GM12878 (cell line): ENCODE results near the gene CHST4. TPM values are rescaled to one million over a fixed set of nuclear protein-coding genes. Genes with fewer than 3 reads are reported as not detected.

ENCODE experiments used
- ATAC-seq: fragments of 200-7000 bp; cut with Tn5 transposase; 3 replicates; pipeline ENCODE4 v1.9.1; 2020; ENCODE audit warnings: mild to moderate bottlenecking, moderate library complexity
- BruUV-seq: library from RNA; stranded (reverse); fragments of 400-500 nt; replicated peaks from 2 replicates; lab custom pipeline; 2021; lab: Mats Ljungman, UMichigan
- CTCF ChIA-PET: fragments of 300-600 bp; sonication (Branson Sonifier 250); formaldehyde crosslinking; extraction: SDS; loops from one replicate; lab custom pipeline; 2021; ENCODE audit warnings: inconsistent platforms; lab: Yijun Ruan, JAX
- POLR2A ChIA-PET: fragments of 350-600 bp; formaldehyde crosslinking; extraction: SDS; loops from one replicate; lab custom pipeline; 2021; ENCODE audit warnings: inconsistent platforms; lab: Charles Lee
- RAD21 ChIA-PET: fragments of 300-600 bp; sonication (Branson Sonifier 250); formaldehyde crosslinking; loops from one replicate; lab custom pipeline; 2023; ENCODE audit warnings: antibody characterized with exemption; ENCODE audit not compliant: unreplicated experiment; lab: Charles Lee
- SMC1A ChIA-PET: fragments of 300-600 bp; sonication (Branson Sonifier 250); formaldehyde crosslinking; loops from one replicate; lab custom pipeline; 2023; ENCODE audit not compliant: unreplicated experiment, uncharacterized antibody; lab: Charles Lee
- DNase-seq: peaks from one replicate; pipeline ENCODE4 v3.0.0-alpha.2; 2011; ENCODE audit warnings: low read depth, low spot score
- FAIRE-seq: peaks from 3 replicates; lab custom pipeline; 2011; peaks lifted over from hg19 to GRCh38; lab: Jason Lieb, UNC
- H2AFZ ChIP-seq: 2 replicates; pipeline ENCODE4 v1.6.0; 2011; ENCODE audit warnings: low read depth, low read length, control low read depth; ENCODE audit not compliant: control insufficient read depth
- H3K27ac ChIP-seq: 2 replicates; pipeline ENCODE4 v1.5.1; 2011; ENCODE audit warnings: control low read depth; ENCODE audit not compliant: control insufficient read depth, insufficient read depth
- H3K27me3 ChIP-seq, 2 experiments: replicated peaks in 1 of 2; 2 replicates each; pipeline versions ENCODE4 v1.6.0 to v1.6.1; 2011; ENCODE audit warnings: low read length in 1 of 2; ENCODE audit not compliant: control insufficient read depth in 2 of 2, insufficient read depth in 2 of 2
- H3K36me3 ChIP-seq, 2 experiments: 2 replicates each; pipeline ENCODE4 v1.5.1; 2011; ENCODE audit warnings: low read length in 1 of 2; ENCODE audit not compliant: control insufficient read depth in 2 of 2, insufficient read depth in 2 of 2
- H3K4me1 ChIP-seq: 2 replicates; pipeline ENCODE4 v1.6.1; 2011; ENCODE audit warnings: mild to moderate bottlenecking, low read length, moderate library complexity, mixed read lengths; ENCODE audit not compliant: control insufficient read depth, insufficient read depth
- H3K4me2 ChIP-seq: 2 replicates; pipeline ENCODE4 v1.6.0; 2011; ENCODE audit warnings: control low read depth; ENCODE audit not compliant: control insufficient read depth, insufficient read depth
- H3K4me3 ChIP-seq: fragments of 200-600 bp; sonication (generic); 2 replicates; pipeline ENCODE4 v1.5.1; 2016
- H3K79me2 ChIP-seq: 2 replicates; pipeline ENCODE4 v1.6.0; 2011; ENCODE audit warnings: low read length; ENCODE audit not compliant: control insufficient read depth, insufficient read depth
- H3K9ac ChIP-seq: 2 replicates; pipeline ENCODE4 v1.8.0; 2011; ENCODE audit warnings: low read length, control low read depth, mixed read lengths; ENCODE audit not compliant: control insufficient read depth, insufficient read depth
- H3K9me3 ChIP-seq: replicated peaks from 3 replicates; pipeline ENCODE4 v1.5.1; 2011; ENCODE audit warnings: mild to moderate bottlenecking, low read length; ENCODE audit not compliant: control insufficient read depth, insufficient read depth
- H4K20me1 ChIP-seq: 2 replicates; pipeline ENCODE4 v1.6.0; 2011; ENCODE audit not compliant: control insufficient read depth, insufficient read depth
- BCL11A ChIP-seq: IDR thresholded peaks from 2 replicates; pipeline ENCODE4 v1.6.1; 2011; ENCODE audit warnings: low read depth, low read length
- CREB1 ChIP-seq: IDR thresholded peaks from 2 replicates; pipeline ENCODE4 v1.6.1; 2012; ENCODE audit warnings: low read depth, mild to moderate bottlenecking, inconsistent platforms
- MYC ChIP-seq: IDR thresholded peaks from 2 replicates; pipeline ENCODE4 v1.6.1; 2011; ENCODE audit warnings: mild to moderate bottlenecking, low read length, moderate library complexity, inconsistent platforms; ENCODE audit not compliant: insufficient read depth, insufficient replicate concordance, insufficient read length, severe bottlenecking
- RFX5 ChIP-seq: IDR thresholded peaks from 2 replicates; pipeline ENCODE4 v1.6.1; 2011; ENCODE audit warnings: low read depth, low read length, improper control_type of control experiment
- WGBS: methylation state at CpG from one replicate; pipeline ENCODE4 v1.1.6; 2016; ENCODE audit warnings: low lambda C conversion rate; ENCODE audit not compliant: insufficient replicate concordance, insufficient coverage; ENCODE audit errors: missing lambda C conversion rate; 5-methylcytosine and 5-hydroxymethylcytosine counted together
- in situ Hi-C: fragments of 300-500 bp; cut with MboI; formaldehyde crosslinking; loops from 9 replicates; pipeline ENCODE4 v1.14.3; 2018; ENCODE audit warnings: mixed read lengths
- intact Hi-C: fragments of 100-400 bp; cut with micrococcal nuclease; formaldehyde crosslinking; loops from one replicate; pipeline ENCODE4 v1.14.2; 2022; ENCODE audit not compliant: unreplicated experiment
- polyA plus RNA-seq, 11 experiments: library from polyadenylated mRNA; depleted of rRNA in 4 of 11; unstranded in 6 of 11; stranded (reverse) in 5 of 11; fragments of >200 nt; fragmentation: Nextera tagmentation in 4 of 11; fragmentation: Illumina TruSeq in 1 of 11; extraction: Ambion mirVana in 4 of 11; extraction: Trizol in 1 of 11; gene quantifications; 1 replicate in 1 of 11; 2 replicates in 10 of 11; pipeline versions ENCODE4 v1.2.1 to v1.2.3, GENCODE V29; 2011 to 2016; ENCODE audit warnings: inconsistent platforms in 2 of 11, missing spikeins in 2 of 11, low read depth in 1 of 11
- total RNA-seq, 4 experiments: library from RNA; depleted of rRNA in 3 of 4; stranded (reverse); fragments of >200 nt in 3 of 4; fragmentation: Illumina TruSeq in 1 of 4; extraction: Trizol in 1 of 4; gene quantifications; 2 replicates each; pipeline versions ENCODE4 v1.2.1 to v1.2.3, GENCODE V29; 2013 to 2021
- TF ChIP-seq, protein P1 (sequence below): fragments of 450-650 bp; IDR thresholded peaks from 2 replicates; pipeline ENCODE4 v1.6.1; 2016; ENCODE audit warnings: mild to moderate bottlenecking, moderate library complexity, borderline replicate concordance

The CHST4 gene
- total and polyA plus RNA-seq, 10 of the 15 experiments (the other 5 are each of a cell fraction or from before 2014, with no cell fraction given) = 0.10 to 1.7 (median 0.79) TPM

DNA sequence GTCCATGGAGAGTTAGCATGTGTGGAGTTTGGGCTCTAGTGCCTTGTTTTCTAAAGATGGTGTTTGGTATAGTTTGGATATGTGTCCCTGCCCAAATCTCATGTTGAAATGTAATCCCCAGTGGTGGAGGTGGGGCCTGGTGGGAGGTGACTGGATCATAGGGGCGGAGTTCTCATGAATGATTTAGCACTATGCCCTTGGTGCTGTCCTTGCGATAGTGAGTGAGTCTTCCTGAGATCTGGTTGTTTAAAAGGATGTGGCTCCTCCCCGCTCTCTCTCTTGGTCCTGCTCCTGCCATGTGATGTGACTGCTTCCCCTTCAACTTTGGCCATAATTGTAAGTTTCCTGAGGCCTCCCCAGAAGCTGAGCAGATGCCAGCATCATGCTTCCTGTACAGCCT is 28.2 kb upstream of the CHST4 start:
- in situ Hi-C loops (loop anchor here (5.0 kb wide), 1 partner anchor 86 kb away; no protein-coding TSS in a partner anchor), intact Hi-C loops (loop anchor here (2.0 to 5.0 kb wide), 2 partner anchors 57 to 141 kb away; partner anchors contain the start of gene CALB2)
- Histone ChIP-seq H3K27ac (no peak overlapping the region), H4K20me1 (no peaks in the 10 kb centered on the region), H3K4me1 (no peaks in the 10 kb centered on the region), H3K36me3 (no peaks in the 10 kb centered on the region), H3K4me2 (no peak overlapping the region), H3K27me3 (no peaks in the 10 kb centered on the region), H3K9ac (no peak overlapping the region), H2AFZ (no peak overlapping the region), H3K9me3 (no peaks in the 10 kb centered on the region), H3K4me3 (no peak overlapping the region), H3K79me2 (no peaks in the 10 kb centered on the region)
- ATAC-seq (no peak), FAIRE-seq (no peak), DNase-seq (no peak)
- 69% methylated on average over 3 of the region's 3 CpGs for WGBS
- CTCF ChIA-PET = interaction anchor here (1.1 to 8.8 kb wide), 8 partner anchors 7 to 463 kb away, joined by 3 to 164 read pairs (median 19); no protein-coding TSS in a partner anchor
- TF ChIP-seq, protein P1, sequence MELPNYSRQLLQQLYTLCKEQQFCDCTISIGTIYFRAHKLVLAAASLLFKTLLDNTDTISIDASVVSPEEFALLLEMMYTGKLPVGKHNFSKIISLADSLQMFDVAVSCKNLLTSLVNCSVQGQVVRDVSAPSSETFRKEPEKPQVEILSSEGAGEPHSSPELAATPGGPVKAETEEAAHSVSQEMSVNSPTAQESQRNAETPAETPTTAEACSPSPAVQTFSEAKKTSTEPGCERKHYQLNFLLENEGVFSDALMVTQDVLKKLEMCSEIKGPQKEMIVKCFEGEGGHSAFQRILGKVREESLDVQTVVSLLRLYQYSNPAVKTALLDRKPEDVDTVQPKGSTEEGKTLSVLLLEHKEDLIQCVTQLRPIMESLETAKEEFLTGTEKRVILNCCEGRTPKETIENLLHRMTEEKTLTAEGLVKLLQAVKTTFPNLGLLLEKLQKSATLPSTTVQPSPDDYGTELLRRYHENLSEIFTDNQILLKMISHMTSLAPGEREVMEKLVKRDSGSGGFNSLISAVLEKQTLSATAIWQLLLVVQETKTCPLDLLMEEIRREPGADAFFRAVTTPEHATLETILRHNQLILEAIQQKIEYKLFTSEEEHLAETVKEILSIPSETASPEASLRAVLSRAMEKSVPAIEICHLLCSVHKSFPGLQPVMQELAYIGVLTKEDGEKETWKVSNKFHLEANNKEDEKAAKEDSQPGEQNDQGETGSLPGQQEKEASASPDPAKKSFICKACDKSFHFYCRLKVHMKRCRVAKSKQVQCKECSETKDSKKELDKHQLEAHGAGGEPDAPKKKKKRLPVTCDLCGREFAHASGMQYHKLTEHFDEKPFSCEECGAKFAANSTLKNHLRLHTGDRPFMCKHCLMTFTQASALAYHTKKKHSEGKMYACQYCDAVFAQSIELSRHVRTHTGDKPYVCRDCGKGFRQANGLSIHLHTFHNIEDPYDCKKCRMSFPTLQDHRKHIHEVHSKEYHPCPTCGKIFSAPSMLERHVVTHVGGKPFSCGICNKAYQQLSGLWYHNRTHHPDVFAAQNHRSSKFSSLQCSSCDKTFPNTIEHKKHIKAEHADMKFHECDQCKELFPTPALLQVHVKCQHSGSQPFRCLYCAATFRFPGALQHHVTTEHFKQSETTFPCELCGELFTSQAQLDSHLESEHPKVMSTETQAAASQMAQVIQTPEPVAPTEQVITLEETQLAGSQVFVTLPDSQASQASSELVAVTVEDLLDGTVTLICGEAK = no peak
- no peak for TF ChIP-seq MYC
- TF ChIP-seq CREB1 = no peak
- no peak for TF ChIP-seq RFX5
- no peak for TF ChIP-seq BCL11A
- no TSS peak for BruUV-seq
- RAD21 ChIA-PET = interaction anchor here (5.2 to 6.1 kb wide), 2 partner anchors 85 to 111 kb away, joined by 69 to 82 read pairs; no protein-coding TSS in a partner anchor
- SMC1A ChIA-PET = interaction anchor here (1.4 to 7.2 kb wide), 7 partner anchors 11 to 112 kb away, joined by 3 to 83 read pairs (median 7); no protein-coding TSS in a partner anchor
- POLR2A ChIA-PET = interaction anchor here (0.7 kb wide), 1 partner anchor 403 kb away, joined by 3 read pairs; no protein-coding TSS in a partner anchor
